OCI-LY7 (cell line): ENCODE measurements around the gene ADAMTS2. TPM values are rescaled to one million over a fixed set of nuclear protein-coding genes. Genes with fewer than 3 reads are reported as not detected.

Source experiments
- BruUV-seq: library from RNA; stranded (reverse); fragments of 400-500 nt; replicated peaks from 2 replicates; lab custom pipeline; 2021; lab: Mats Ljungman, UMichigan
- CTCF ChIA-PET: fragments of 300-600 bp; sonication (Branson Sonifier 250); formaldehyde crosslinking; loops from one replicate; lab custom pipeline; 2022; ENCODE audit warnings: antibody characterized with exemption; ENCODE audit not compliant: unreplicated experiment; lab: Charles Lee
- POLR2A ChIA-PET: fragments of 300-600 bp; sonication (Branson Sonifier 250); formaldehyde crosslinking; loops from one replicate; lab custom pipeline; 2022; ENCODE audit warnings: antibody characterized with exemption; lab: Charles Lee
- DNase-seq: peaks from one replicate; pipeline ENCODE4 v3.0.0-alpha.2; 2015; ENCODE audit warnings: low spot score
- H2AFZ ChIP-seq: fragments of 200-600 bp; sonication (generic), shearing (Covaris generic); 2 replicates; pipeline ENCODE4 v1.6.1; 2014; ENCODE audit warnings: mild to moderate bottlenecking, antibody characterized with exemption, low read length, moderate library complexity
- H3K27ac ChIP-seq: fragments of 200-600 bp; sonication (generic); 2 replicates; pipeline ENCODE4 v1.5.1; 2014; ENCODE audit warnings: mixed run types, low read depth, mild to moderate bottlenecking, moderate library complexity, low read length, inconsistent platforms; ENCODE audit not compliant: poor library complexity, severe bottlenecking
- H3K36me3 ChIP-seq: fragments of 200-600 bp; sonication (generic); 2 replicates; pipeline ENCODE4 v1.6.1; 2014; ENCODE audit warnings: mild to moderate bottlenecking, antibody characterized with exemption, low read length, moderate library complexity, mixed read lengths; ENCODE audit not compliant: insufficient read depth
- H3K4me1 ChIP-seq: fragments of 200-600 bp; sonication (generic); 2 replicates; pipeline ENCODE4 v1.5.1; 2014; ENCODE audit warnings: mild to moderate bottlenecking, low read length; ENCODE audit not compliant: insufficient read depth, poor library complexity, severe bottlenecking
- H3K4me2 ChIP-seq: fragments of 200-600 bp; sonication (generic); 2 replicates; pipeline ENCODE4 v1.6.1; 2014; ENCODE audit warnings: mild to moderate bottlenecking, low read length
- H3K4me3 ChIP-seq: fragments of 200-600 bp; sonication (generic); 2 replicates; pipeline ENCODE4 v1.5.1; 2014; ENCODE audit warnings: mild to moderate bottlenecking, low read depth, low read length; ENCODE audit not compliant: poor library complexity, severe bottlenecking
- H3K79me2 ChIP-seq: fragments of 200-600 bp; sonication (generic); 2 replicates; pipeline ENCODE4 v1.6.1; 2016; ENCODE audit warnings: low read depth, mild to moderate bottlenecking, low read length, moderate library complexity, mixed read lengths; ENCODE audit not compliant: insufficient read depth
- H3K9me2 ChIP-seq: fragments of 200-600 bp; sonication (generic); 2 replicates; pipeline ENCODE4 v1.6.1; 2016; ENCODE audit warnings: mild to moderate bottlenecking, low read length, mixed read lengths; ENCODE audit not compliant: insufficient read depth
- H3K9me3 ChIP-seq: fragments of 200-600 bp; sonication (generic); 2 replicates; pipeline ENCODE4 v1.6.1; 2014; ENCODE audit warnings: mild to moderate bottlenecking, mixed run types, low read length, mixed read lengths
- H4K20me1 ChIP-seq: fragments of 200-600 bp; sonication (generic); 2 replicates; pipeline ENCODE4 v1.6.1; 2014; ENCODE audit warnings: mild to moderate bottlenecking, antibody characterized with exemption, low read length, moderate library complexity, mixed read lengths; ENCODE audit not compliant: insufficient read depth
- EZH2phosphoT487 ChIP-seq: fragments of 200-600 bp; sonication (generic); IDR thresholded peaks from 2 replicates; pipeline ENCODE4 v1.6.1; 2018; ENCODE audit warnings: low read depth, borderline replicate concordance, mild to moderate bottlenecking, mixed run types, antibody characterized with exemption, low read length, moderate library complexity, mixed read lengths
- intact Hi-C: fragments of 100-400 bp; cut with micrococcal nuclease; formaldehyde crosslinking; loops from one replicate; pipeline ENCODE4 v1.10.0; 2022; ENCODE audit not compliant: unreplicated experiment
- total RNA-seq, 2 experiments: library from RNA; depleted of rRNA in 1 of 2; stranded (reverse); fragments of >200 nt in 1 of 2; shearing (Covaris generic) in 1 of 2; gene quantifications; 2 replicates each; pipeline ENCODE4 v1.2.3, GENCODE V29; 2014 to 2022
- TF ChIP-seq, protein P1 (sequence below): fragments of 200-600 bp; sonication (generic); conservative IDR thresholded peaks from 2 replicates; pipeline ENCODE4 v1.5.1; 2014; ENCODE audit warnings: mild to moderate bottlenecking, antibody characterized with exemption, low read length, moderate library complexity, mixed read lengths

ADAMTS2 gene
- total RNA-seq, 2 experiments from 2014 or later = not detected

- BruUV-seq = no TSS peak
- CTCF ChIA-PET = no interaction called here
- TF ChIP-seq EZH2phosphoT487 = no peak
- TF ChIP-seq, protein P1, sequence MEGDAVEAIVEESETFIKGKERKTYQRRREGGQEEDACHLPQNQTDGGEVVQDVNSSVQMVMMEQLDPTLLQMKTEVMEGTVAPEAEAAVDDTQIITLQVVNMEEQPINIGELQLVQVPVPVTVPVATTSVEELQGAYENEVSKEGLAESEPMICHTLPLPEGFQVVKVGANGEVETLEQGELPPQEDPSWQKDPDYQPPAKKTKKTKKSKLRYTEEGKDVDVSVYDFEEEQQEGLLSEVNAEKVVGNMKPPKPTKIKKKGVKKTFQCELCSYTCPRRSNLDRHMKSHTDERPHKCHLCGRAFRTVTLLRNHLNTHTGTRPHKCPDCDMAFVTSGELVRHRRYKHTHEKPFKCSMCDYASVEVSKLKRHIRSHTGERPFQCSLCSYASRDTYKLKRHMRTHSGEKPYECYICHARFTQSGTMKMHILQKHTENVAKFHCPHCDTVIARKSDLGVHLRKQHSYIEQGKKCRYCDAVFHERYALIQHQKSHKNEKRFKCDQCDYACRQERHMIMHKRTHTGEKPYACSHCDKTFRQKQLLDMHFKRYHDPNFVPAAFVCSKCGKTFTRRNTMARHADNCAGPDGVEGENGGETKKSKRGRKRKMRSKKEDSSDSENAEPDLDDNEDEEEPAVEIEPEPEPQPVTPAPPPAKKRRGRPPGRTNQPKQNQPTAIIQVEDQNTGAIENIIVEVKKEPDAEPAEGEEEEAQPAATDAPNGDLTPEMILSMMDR = no peak
Observed at GRCh38 chr5:179251276-179251969, 93.8 kb downstream of the ADAMTS2 start.

DNA sequence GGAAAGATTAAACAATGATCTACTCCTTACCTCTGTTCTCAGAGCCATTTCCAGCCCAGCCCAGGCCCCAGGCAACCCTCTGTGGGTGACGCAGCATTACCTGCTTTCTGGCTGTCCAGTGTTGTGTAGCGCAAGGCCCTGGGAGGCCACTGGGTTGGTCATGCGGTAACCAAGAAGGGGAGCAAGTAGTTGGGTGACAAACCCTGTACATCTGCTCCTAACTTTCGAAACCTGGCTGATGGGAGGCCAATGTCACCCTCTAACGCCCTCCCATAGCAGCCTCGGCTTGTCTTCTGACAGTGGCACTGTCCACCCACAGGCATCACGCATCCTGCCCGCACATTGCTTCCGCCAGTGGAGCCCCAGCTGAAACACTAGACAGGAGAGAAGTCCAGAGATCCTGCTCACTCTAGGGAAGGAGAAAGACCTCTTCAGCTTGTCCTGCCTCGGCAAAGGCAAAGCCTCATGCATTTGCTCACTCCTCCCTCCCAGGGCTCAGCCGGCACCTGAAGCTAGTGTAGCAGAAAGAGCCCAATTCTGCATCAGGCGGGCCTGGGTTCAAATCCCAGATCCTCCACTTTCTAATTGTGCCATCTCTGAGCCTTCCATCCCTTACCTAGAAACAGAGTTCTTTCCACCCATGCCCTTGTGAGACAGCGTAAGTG is 94.6 kb downstream of the ADAMTS2 start:
- TF ChIP-seq, protein P1 = no peak
- no peak for TF ChIP-seq EZH2phosphoT487
- H3K4me3 ChIP-seq = no peak overlapping the region
- no peak overlapping the region for H3K4me2 ChIP-seq
- BruUV-seq = no TSS peak
- H3K79me2 ChIP-seq = no peaks in the 10 kb centered on the region
- DNase-seq = no peak
- CTCF ChIA-PET = no interaction called here
- H3K4me1 ChIP-seq = no peaks in the 10 kb centered on the region
- no peak overlapping the region for H2AFZ ChIP-seq
- H4K20me1 ChIP-seq = no peaks in the 10 kb centered on the region
- intact Hi-C loops = no loop called here
- H3K9me2 ChIP-seq = no peaks in the 10 kb centered on the region
- no peak overlapping the region for H3K27ac ChIP-seq
- H3K36me3 ChIP-seq = no peaks in the 10 kb centered on the region
- POLR2A ChIA-PET = no interaction called here
- H3K9me3 ChIP-seq = no peaks in the 10 kb centered on the region

More at GRCh38 chr5:179251276-179251969, 93.8 kb downstream of the ADAMTS2 start:
- Histone ChIP-seq H3K4me2 (no peak overlapping the region), H3K9me3 (no peaks in the 10 kb centered on the region), H4K20me1 (no peaks in the 10 kb centered on the region), H3K79me2 (no peaks in the 10 kb centered on the region), H3K27ac (no peak overlapping the region), H3K36me3 (no peaks in the 10 kb centered on the region), H3K4me3 (no peak overlapping the region), H2AFZ (no peak overlapping the region), H3K9me2 (no peaks in the 10 kb centered on the region), H3K4me1 (no peaks in the 10 kb centered on the region)
- POLR2A ChIA-PET = interaction anchor here (0.7 kb wide), 1 partner anchor 468 kb away, joined by 3 read pairs; no protein-coding TSS in a partner anchor
- intact Hi-C loops = no loop called here
- DNase-seq = no peak

GRCh38 chr5:179246227-179246626 is 99.0 kb downstream of the ADAMTS2 start:
- intact Hi-C loops = no loop called here
- ChIA-PET POLR2A (no interaction called here), CTCF (no interaction called here)
- Histone ChIP-seq H3K36me3 (no peaks in the 10 kb centered on the region), H3K4me2 (no peak overlapping the region), H3K9me3 (no peaks in the 10 kb centered on the region), H4K20me1 (no peaks in the 10 kb centered on the region), H3K27ac (no peak overlapping the region), H3K9me2 (no peaks in the 10 kb centered on the region), H2AFZ (no peak overlapping the region), H3K4me1 (no peaks in the 10 kb centered on the region), H3K4me3 (no peak overlapping the region), H3K79me2 (no peaks in the 10 kb centered on the region)
- DNase-seq = no peak
- no TSS peak for BruUV-seq
- TF ChIP-seq, protein P1 = no peak
- TF ChIP-seq EZH2phosphoT487 = no peak
